A549 treated with AZD9567 at 1 μM for 4 hours (cell line): ENCODE results near the gene SELL. TPM values are rescaled to one million over a fixed set of nuclear protein-coding genes. Genes with fewer than 3 reads are reported as not detected.

Experiments
- total RNA-seq: library from RNA; stranded (reverse); fragments of 200-300 nt; extraction: Qiagen RNA extraction; gene quantifications from 5 replicates; pipeline ENCODE4 v1.2.3, GENCODE V29; 2022; ENCODE audit not compliant: insufficient read depth

The SELL gene
- total RNA-seq: 0.15 to 0.35 TPM (median 0.21 TPM) in 4 of 5 replicates, not detected in the other

DNA sequence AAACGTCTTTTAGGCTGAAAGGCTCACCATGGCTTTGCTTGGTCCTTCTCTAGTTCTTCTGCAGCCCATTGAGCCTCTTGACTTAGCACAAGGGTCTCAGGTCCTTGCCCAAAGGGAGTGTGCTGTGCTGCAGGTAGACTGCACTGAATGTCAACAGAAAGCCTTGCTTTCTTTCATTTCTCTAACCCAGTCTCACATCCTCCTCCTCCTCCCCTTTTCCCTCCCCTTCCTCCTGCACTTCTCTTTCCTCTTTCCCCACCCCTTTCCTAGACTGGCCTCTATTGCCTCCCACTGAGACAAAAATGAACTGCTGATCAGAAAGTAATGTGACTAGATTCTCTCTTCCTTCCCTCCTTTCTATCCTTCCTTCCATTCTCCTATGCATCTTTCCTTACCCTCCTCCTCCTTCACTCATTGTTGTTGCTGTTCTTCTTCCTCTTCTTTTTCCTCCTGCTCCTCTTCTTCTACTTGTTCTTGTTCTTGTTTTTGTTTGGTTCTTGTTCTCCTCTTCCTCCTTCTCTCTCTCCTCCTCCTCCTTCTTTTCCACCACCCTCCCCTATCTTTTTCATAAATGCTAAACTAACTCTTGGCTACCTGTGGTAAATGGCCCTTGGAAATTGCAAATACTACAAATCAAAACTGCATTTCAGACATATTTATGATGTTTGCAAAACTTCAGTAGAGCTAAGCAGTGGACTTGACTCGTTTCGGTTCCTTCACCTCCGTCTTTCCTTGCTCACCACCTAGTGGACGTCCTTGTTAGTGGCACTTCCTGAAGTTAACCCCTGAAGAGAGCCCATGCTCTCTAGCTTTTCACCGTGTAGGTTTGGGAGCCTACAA lies at the start of gene SELL:
Gene SELL, minus strand, starts transcription at position 152 of the 840 bp plus-strand sequence. Its CDS starts 122 bp downstream, at position 30.

DNA sequence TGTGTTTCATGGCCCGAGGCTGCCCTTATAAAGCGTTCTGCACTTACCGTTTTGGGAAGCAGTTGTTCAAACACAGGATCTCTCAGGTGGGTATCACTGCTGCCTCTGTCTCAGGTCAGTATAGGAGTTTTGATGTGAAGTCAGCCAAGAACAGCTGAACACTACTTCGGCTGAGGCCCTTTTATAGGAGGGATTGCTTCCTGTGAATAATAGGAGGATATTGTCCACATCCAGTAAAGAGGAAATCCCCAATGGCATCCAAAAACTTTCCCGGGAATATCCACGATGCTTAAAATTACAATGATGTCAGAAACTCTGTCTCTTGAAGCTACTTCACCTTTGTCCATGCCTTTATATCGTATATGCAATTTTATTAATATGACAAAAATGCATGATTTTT lies 22.5 kb upstream of the SELL start, which contains the start of gene SELE:
Gene SELE, minus strand, starts transcription at position 156 of the 400 bp plus-strand sequence. CDS start 467 bp downstream, outside the sequence.

Other genes with a start within 250 kb of the SELL start
- 22.5 to 28.8 TPM (median 26.1 TPM) in 5 replicates for gene SLC19A2, start 225.7 kb downstream of the SELL start, total RNA-seq
- 0.06 to 0.17 TPM (median 0.12 TPM) in 4 of 5 replicates, not detected in the other for gene F5, start 125.1 kb downstream of the SELL start, total RNA-seq
- not detected in 5 replicates for gene SELP, start 81.5 kb downstream of the SELL start, total RNA-seq
- gene SELE, start 22.5 kb upstream of the SELL start, total RNA-seq: 0.02 TPM in 1 of 5 replicates, not detected in the others
- gene METTL18, start 83.3 kb upstream of the SELL start, total RNA-seq: 4.1 to 5.8 TPM (median 4.7 TPM) in 5 replicates
- 2.0 to 3.8 TPM (median 3.5 TPM) in 5 replicates for gene SCYL3, start 182.3 kb upstream of the SELL start, total RNA-seq